ENCODE results near the gene PLAAT4.

- TF ChIP-seq TAF1 (IDR thresholded peaks at IDR 0.05; ENCODE audit: borderline replicate concordance, insufficient read depth, low read length) (no peak), REST (IDR thresholded peaks at IDR 0.05; ENCODE audit: insufficient read depth in 1 of 2, low read depth in 2 of 2, low read length in 2 of 2) (no peak)
Observed at GRCh38 chr11:63557570-63557969, 21.0 kb downstream of the PLAAT4 start.

Measured in PFSK-1 (cell line).